GM19455 (cell line): ENCODE data around the gene CSNK1G2.

Source experiments
- ATAC-seq: cut with Tn5 transposase; IDR thresholded peaks from one replicate; pipeline ENCODE4 v1.9.1; 2021; ENCODE audit not compliant: unreplicated experiment

Gene CSNK1G2

DNA sequence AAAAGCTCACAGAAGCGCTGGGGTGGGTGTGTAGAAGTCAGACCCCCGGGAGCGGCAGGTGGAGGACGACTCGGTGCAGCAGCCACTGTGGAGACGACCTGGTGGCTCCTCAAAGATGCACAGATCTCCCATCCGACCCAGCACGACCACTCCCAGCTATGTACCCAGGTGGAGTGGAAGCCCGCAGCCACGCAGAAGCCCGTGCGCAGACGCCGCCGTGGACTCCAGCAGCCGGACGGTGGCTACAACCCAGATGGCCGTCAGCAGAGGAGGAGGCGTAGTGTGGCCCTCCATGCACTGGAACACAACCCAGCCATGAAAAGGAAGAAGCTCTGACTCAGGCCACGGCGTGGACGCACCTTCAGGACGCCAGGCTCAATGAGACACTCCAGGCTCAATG is 21.7 kb downstream of the CSNK1G2 start:
- ATAC-seq, result no peak

DNA sequence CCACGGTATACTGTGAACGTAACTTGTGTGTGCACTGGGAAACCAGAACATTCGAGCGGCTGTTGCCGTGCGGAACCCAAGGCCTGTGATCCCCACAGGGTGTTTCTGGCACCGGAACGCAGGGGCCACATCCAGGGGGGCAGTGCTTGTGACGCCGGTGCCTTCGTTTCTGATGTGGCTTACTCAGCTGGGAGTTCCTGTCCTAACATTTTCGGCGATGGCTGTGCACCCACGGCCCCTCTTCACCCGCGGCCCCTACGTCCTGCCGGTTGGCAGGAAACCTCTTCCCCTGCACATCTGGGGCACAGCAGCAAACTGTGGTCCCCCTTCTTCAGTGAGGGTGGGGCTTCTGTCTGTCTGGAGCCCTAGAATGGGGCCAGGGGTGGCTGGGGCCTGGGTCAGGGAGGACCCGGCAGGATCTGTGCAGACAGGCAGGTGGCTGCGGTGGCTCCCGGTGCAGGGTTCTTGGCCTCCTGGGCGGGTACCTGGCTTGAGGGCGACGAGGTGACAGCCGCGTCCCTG is 26.2 kb downstream of the CSNK1G2 start:
- ATAC-seq, result no peak

DNA sequence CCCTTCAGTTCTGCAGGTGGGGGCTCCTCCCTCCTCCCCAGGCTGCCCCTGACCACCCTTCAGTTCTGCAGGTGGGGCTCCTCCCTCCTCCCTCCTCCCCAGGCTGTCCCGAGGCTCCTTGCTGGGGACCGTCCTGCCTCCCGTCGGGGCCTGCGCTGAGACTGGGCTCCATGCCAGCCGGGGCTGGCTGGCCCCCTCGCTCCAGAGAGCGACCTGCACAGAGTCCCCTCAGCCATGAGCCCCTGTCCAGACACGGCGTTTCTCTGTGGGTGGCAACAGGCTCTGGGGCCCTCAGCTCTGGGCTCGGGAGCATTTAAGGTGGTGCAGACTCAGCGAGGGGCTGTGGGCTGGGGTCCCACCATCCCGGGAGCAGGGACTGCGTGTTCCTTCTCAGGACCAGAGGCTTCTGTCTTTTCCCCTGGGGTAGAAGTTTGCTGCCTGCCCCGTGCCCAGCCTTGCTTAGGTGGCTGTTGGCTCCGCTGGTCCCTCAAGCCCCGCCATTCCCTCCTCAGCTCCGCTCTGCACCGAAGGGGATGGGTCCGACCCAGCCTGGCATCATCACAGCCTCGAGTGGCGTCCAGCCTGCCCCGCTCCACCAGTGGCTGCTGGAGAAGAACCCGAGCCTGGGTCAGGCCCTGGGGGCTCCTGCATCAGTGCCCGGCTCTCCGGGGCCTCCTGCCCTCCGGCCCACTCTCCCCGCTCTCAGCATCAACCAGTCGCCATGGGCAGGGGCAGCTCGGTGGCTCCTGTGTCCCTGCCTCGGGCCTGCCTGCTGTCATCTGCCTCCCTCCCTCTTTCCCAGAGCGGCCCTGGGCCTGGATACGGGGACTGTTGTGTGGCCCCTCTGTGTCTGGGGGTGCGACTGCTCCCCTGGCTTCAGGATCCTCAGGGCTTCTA is 27.6 kb downstream of the CSNK1G2 start:
- ATAC-seq, result no peak

DNA sequence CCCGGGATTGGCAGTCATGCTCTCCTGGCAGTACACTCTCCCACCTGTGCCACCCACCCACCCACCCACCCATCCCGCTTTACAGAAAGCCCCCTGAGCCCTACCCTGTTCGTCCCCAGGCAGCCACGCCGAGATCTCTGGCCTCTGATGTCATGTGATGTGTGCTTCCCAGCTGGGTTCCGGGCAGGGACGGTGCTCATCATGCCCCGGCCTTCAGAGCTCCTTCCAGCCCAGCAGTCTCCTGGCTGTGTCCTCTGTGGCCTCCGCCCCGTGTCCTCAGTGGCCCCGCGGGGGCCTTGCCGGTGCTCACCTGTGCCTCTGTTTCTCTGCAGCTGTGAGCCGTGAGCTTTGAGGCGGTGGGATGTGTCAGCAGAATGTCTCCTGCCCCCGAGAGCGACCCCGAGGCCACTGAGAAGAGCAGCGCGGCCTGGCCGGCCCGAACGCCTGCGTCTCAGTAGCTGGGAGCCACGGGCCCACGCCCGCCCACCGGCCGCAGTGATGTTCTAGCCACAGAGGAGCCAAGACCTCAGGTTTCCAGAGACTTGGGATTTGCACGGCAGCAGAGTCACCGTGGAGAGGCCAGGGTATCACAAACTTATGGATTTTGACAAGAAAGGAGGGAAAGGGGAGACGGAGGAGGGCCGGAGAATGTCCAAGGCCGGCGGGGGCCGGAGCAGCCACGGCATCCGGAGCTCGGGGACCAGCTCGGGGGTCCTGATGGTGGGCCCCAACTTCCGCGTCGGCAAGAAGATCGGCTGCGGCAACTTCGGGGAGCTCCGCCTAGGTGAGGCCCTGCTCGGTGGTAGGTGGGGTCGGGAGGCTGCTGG is 28.4 kb downstream of the CSNK1G2 start:
- ATAC-seq, result no peak

DNA sequence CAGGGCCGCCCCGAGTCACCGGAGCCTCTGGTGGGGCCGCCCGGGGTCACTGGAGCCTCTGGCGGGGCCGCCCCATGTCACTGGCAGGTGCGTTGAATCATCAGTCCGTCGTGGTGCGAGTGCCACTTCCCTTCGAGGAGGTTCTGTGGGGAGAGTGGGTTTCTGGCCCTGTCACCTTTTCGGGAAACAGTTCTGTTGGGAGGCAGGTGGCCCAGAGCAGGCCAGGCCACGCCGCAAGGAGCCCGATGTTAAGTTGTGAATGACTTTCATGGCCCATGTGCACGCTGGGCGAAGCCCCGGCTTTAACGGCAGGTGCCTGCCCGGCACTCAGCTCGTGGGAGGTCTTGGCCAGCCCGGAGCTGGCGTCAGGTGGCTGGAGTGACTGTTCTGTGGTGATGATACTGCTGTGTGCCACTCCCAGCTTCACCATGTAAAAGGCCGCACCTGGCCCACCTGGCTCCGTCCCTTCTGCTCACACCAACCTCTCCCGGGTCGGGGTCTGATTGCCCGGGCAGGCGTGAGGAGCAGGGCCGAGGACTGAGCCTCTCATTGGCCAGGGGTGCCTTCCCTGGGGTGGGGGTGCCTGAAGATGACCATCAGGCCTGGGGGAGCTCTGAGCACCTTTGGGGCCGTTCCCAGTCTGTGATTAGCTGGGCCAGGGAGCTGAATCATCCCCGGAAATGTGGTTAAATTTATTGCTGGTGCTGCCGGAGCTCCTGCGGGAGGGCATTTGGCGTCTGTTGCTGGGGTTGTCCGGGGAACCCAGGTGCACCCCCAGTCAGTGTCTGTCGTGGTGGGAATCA is 29.2 kb downstream of the CSNK1G2 start:
- no peak for ATAC-seq

DNA sequence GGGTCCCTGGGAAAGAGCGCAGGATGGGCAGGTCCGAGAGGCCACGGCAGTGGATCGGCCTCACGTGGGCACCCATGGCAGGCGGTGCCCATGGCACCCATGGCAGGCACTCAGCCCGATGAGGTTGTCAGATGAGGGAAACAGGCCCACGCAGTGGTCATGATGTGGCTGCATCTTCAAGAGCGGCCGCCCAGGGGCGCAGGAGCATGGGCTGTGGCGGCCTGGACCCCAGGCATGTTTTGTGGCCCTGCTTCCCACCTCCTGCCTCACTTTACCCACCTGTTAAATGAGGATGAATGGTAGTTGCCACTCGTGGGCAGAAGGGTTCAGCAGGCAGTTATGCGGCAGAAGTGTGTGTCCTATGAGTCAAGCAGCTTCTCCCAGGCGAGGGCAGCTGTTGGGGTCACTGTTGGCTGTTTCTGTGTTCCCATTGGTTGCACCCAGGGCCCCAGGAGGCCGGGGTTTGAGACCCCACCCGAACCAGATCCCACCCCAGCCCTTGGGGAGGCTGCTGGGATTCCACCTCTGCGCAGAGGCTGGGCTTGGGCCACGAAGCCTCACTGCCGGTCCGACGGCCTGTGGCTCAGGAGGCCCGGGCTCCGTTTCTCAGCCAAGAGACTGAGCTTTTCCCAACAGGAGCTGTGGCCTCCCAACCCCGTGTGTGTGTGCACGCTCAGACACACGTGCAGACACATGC is 30.0 kb downstream of the CSNK1G2 start:
- no peak for ATAC-seq

DNA sequence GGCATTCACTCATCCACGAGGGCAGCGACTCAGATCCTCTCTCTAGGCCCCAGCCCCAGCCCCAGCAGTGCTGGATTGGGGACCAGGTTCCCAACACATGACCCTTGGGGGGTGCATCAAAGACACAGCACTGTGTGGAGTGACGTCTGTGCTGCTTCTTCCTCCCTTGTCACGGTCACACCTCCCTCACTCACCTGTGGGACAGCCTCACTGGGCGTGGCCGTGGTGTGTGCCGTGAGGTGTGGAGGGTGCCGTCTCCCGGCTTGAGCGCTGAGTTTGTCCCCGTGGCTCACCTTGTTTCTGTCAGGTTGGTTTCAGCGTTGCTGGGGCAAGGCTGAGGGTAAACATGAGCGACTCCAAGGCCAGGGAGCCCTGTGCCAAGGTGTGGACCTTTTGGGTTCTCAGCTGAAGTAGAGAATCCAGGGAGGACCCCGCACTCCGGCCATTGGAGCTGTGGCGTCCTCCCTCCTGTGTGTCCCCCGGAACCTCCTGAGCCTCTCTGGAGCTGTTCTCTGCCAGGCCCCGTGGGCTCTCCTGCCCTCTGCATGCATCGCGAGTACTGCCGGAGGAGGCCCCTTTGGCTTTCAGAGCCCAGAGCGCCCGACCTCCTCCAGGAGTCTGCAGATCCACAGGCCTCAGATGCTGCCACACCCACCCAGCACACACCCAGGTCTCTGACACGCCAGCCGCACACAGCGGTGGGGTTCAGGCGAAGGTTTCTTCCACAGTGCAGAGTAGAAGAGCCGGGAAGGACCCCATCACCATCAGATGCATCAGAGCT is 33.6 kb downstream of the CSNK1G2 start:
- no peak for ATAC-seq

DNA sequence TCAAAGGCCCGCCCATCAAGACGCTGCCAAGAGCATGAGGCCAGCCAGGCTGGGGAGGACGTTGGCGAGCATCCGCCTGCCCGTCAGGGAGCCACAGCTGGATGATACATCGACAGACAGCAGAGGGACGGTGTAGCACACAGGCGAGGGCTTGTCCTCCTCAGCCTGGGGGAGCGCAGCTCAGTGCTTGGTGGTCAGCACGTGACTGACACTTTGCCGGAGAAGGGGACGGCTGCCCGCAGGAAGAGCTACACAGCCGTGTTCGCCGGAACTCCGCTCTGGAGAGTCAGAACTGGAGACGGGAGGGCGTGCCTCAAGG is 34.1 kb downstream of the CSNK1G2 start:
- ATAC-seq, result no peak

DNA sequence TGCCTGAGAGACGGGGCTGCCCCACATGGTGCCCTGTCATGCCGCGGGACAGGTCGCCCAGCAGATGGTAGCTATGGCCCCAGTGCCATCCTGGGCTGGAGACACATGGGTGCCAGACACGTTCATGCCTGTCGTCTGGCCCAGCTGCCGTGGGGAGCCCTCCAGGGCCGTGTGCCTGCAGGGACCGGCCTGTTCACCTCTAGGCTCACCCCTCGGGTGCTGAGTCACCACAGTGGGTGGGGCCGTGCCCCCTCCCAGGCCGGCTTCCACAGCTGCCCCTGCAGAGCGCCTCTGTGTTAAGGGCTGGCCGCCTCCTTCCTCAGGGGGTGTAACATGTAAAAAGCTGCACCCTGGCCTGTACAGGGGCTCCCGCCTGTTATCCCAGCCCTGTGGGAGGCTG is 36.1 kb downstream of the CSNK1G2 start:
- no peak for ATAC-seq

DNA sequence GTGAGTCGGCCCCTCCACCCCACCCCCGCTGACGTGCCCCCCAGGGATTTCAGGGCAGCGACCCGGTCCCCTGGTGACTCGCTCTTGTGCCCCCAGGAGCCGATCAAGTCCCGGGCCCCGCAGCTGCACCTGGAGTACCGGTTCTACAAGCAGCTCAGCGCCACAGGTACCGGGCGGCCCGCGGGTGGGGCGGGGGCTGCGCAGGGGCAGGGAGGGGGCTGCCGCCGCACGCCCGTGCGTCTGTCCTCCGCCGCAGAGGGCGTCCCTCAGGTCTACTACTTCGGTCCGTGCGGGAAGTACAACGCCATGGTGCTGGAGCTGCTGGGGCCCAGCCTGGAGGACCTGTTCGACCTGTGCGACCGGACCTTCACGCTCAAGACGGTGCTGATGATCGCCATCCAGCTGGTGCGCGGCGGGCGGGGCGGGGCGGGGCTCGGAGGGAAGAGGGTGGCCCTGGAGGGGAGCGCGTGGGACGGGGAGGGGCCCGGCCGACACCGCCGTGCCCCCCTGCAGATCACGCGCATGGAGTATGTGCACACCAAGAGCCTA is 37.4 kb downstream of the CSNK1G2 start:
- ATAC-seq, result no peak

DNA sequence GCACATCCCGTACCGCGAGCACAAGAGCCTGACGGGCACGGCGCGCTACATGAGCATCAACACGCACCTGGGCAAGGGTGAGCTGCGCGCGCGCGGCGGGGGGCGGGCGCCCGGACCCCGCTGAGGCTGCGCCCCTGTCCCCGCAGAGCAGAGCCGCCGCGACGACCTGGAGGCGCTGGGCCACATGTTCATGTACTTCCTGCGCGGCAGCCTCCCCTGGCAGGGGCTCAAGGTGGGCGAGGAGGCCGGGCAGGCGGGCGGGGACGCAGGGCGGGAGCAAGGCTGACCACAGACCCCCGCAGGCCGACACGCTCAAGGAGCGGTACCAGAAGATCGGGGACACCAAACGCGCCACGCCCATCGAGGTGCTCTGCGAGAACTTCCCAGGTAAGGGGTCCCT is 38.0 kb downstream of the CSNK1G2 start:
- ATAC-seq, result no peak

DNA sequence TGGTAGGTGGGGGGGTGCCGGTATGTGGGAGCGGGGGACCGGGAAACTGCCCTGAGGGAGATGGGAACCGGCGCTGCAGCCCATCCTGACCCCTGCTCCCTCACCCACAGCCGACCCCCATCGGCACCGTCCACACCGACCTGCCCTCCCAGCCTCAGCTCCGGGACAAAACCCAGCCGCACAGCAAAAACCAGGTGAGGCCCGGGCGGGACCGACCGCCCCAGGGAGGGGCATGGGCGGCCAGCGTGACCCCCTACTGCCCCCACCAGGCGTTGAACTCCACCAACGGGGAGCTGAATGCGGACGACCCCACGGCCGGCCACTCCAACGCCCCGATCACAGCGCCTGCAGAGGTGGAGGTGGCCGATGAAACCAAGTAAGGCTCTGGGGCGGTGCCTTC is 38.7 kb downstream of the CSNK1G2 start:
- no peak for ATAC-seq

DNA sequence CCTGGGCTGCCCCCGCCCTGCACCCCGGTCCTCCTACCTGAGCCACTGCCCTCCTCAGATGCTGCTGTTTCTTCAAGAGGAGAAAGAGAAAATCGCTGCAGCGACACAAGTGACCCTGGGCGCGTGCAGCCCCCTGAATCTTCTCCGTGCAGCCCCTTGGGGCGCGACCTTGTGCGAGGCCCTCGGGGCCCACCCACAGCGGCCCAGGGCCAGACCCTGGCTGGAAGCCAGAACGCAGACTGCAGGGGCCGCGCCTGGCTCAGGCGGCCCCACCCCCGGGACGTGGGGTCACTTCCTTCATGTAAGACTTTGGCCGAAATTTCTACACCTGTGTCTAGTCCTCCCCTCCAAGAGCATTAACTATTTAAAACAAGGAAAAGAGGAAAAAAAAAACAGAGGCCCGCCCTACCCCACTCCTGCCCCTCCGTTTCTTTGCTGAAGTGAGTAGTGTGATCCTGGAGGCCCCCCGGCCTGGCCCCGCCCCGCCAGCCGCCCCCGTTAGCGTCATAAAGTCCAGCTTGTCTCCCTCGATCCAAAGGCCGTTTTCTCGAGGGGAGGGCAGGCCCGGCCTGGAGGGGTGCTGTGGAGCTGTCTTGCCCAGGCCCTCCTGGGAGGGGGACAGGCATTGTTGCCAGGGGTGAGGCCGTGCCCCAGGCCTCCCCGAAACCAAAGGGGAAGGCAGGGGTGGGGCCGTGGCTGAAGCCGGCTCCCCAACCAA is 39.3 kb downstream of the CSNK1G2 start:
- no peak for ATAC-seq

DNA sequence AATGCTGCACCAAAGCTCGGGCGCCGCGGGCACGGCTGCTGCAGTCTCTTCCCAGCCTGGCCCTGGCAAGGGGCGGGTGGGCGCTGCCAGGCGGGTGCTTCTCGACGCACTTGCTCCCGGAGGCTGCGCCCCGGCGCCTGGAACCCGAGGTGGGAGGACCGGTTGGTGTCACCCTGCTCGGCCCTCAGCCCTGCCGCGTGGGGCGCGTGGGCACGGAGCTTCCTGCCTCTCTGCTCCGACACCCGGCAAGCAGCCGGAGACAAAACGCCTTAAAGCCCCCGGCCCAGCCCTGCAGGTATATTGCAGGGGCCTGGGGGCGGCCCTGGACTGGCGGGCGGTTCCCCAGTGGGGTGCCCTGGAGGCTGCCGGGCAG is 39.8 kb downstream of the CSNK1G2 start:
- ATAC-seq, result no peak

DNA sequence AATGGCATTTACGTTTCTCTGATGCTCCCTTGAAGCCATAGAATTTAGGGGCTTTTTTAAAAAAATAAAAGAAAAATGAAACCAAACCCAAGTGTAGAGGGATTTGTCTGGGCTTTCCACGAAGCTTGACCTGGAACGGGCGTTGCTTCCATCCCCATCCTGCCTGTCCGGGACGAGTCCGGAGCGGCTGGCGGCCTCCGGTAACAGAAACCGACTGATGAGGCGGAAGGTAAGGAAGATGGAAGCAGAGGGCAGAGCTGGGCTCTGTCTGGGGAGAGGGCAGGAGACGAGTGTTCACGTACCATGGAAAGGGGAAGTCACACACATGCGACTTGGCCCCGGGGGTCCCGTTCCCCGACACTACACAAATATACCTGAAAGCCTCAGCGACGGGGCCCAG is 40.3 kb downstream of the CSNK1G2 start:
- ATAC-seq, result no peak

DNA sequence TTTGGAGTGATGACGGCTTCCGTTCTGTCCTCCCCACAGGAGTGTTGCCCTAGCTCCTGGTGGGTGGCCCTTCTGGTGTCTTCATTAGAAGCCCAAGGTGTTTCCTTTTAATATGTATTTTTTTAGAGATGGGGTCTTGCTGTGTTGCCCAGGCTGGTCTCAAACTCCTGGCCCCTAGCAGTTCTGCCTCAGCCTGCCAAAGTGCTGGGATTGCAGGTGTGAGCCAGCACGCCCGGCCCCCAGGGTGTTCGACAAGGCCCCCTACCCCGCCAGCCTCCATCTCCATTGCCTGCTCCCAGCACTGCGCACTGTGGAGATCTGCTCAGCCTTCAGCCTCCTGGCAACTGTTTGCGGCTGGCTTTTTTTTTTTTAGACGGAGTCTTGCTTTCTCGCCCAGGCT is 43.4 kb downstream of the CSNK1G2 start:
- ATAC-seq, result no peak

DNA sequence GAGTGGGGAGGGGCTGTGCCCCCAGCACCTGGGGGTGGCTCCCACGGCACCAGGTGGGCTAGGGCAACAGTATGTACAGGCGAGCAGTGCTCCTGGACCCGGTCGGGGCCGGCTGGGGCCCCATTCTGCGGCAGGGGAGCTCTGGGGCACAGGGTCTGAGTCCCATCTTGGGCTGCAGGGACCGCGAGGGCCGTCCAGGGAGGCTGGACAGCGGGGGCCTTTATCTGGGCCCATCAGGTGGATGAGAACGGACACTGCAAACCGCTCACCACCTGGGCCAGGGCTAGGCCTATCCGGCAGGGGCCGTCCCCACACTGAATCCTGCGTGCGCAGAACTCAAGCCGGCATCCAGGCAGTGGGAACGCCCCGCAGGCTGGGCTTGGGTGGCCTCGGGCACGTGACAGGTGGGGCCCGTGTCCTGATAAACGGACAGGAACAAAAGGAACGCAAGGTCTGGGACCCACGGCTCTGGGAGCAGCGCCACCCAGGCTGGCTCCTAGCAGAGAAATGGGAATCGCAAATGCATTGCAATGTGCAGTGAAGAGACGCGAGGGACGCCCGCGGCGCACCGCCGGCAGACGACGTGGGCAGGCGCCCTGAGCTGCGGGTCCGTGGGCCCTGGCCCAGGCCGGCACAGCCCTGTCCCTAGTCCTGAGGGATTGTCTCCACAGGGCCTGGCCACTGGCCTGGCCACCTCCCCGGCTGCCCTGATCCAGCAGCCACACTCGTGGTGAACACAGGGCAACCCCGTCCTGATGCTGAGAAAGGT is 44.8 kb downstream of the CSNK1G2 start:
- no peak for ATAC-seq
